HG03432 (cell line): ENCODE measurements around the gene KCNMA1.

Source experiments
- ATAC-seq: cut with Tn5 transposase; IDR thresholded peaks from one replicate; pipeline ENCODE4 v1.9.1; 2021; ENCODE audit warnings: mild to moderate bottlenecking, moderate library complexity; ENCODE audit not compliant: unreplicated experiment

The KCNMA1 gene

GRCh38 chr10:77461636-77462296 is 175.8 kb downstream of the KCNMA1 start:
- no peak for ATAC-seq

- no peak for ATAC-seq
Observed at GRCh38 chr10:77459905-77460304, 177.7 kb downstream of the KCNMA1 start.

GRCh38 chr10:77458986-77459590 is 178.5 kb downstream of the KCNMA1 start:
- ATAC-seq, result no peak

- ATAC-seq, result no peak
Observed at GRCh38 chr10:77457721-77458120, 179.9 kb downstream of the KCNMA1 start.

GRCh38 chr10:77457266-77457665 is 180.3 kb downstream of the KCNMA1 start:
- no peak for ATAC-seq

- no peak for ATAC-seq
Observed at GRCh38 chr10:77456414-77456813, 181.2 kb downstream of the KCNMA1 start.

GRCh38 chr10:77455561-77455960 is 182.0 kb downstream of the KCNMA1 start:
- no peak for ATAC-seq

GRCh38 chr10:77452952-77453564 is 184.6 kb downstream of the KCNMA1 start:
- ATAC-seq, result no peak

GRCh38 chr10:77451886-77452285 is 185.7 kb downstream of the KCNMA1 start:
- ATAC-seq, result no peak

GRCh38 chr10:77448226-77448625 is 189.4 kb downstream of the KCNMA1 start:
- ATAC-seq, result no peak

GRCh38 chr10:77446700-77447099 is 190.9 kb downstream of the KCNMA1 start:
- no peak for ATAC-seq

GRCh38 chr10:77445547-77445946 is 192.1 kb downstream of the KCNMA1 start:
- no peak for ATAC-seq

GRCh38 chr10:77444041-77444440 is 193.6 kb downstream of the KCNMA1 start:
- no peak for ATAC-seq

- no peak for ATAC-seq
Observed at GRCh38 chr10:77442699-77443189, 194.9 kb downstream of the KCNMA1 start.

- ATAC-seq, result no peak
Observed at GRCh38 chr10:77441353-77442166, 196.0 kb downstream of the KCNMA1 start.

- no peak for ATAC-seq
Observed at GRCh38 chr10:77436257-77436975, 201.2 kb downstream of the KCNMA1 start.

- no peak for ATAC-seq
Observed at GRCh38 chr10:77433546-77433945, 204.1 kb downstream of the KCNMA1 start.

GRCh38 chr10:77431980-77432797 is 205.4 kb downstream of the KCNMA1 start:
- no peak for ATAC-seq

GRCh38 chr10:77431209-77431611 is 206.4 kb downstream of the KCNMA1 start:
- ATAC-seq, result no peak

- no peak for ATAC-seq
Observed at GRCh38 chr10:77430530-77430929, 207.1 kb downstream of the KCNMA1 start.
